ENCODE measurements around the gene DDIT3.
A peak's percentile ranks its signal among the peaks of the same experiment; 100 is the strongest.
"Not testable (repeated sequence)": the region's sequence is repeated elsewhere in the genome, so short reads cannot be mapped to it uniquely, and the experiment has no call there.

DDIT3 gene

DNA sequence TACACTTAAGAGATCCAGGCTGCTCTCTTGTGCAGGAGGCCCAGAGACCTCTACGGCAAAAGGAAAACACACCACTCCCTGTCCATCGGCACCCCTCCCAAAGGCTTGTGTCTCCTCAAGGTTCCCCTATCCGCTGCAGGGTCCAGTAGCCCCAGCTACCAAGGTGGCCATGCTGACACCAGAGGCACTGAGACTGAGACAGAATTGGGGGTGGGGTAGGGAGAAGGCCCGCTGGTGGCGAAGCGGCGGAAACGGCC, 590 bp downstream of the DDIT3 start:
- Histone ChIP-seq H3K4me1 (peaks cover 17% of the 10 kb centered on the region), H3K36me3 (peaks cover 46% of the 10 kb centered on the region), H3K9me3 (no peaks in the 10 kb centered on the region), H3K4me3 (ENCODE audit: low read depth, low read length) (peak overlapping the region; percentile 100), H3K27me3 (no peaks in the 10 kb centered on the region)
- DNase-seq: no peak
- TF ChIP-seq, protein P1, sequence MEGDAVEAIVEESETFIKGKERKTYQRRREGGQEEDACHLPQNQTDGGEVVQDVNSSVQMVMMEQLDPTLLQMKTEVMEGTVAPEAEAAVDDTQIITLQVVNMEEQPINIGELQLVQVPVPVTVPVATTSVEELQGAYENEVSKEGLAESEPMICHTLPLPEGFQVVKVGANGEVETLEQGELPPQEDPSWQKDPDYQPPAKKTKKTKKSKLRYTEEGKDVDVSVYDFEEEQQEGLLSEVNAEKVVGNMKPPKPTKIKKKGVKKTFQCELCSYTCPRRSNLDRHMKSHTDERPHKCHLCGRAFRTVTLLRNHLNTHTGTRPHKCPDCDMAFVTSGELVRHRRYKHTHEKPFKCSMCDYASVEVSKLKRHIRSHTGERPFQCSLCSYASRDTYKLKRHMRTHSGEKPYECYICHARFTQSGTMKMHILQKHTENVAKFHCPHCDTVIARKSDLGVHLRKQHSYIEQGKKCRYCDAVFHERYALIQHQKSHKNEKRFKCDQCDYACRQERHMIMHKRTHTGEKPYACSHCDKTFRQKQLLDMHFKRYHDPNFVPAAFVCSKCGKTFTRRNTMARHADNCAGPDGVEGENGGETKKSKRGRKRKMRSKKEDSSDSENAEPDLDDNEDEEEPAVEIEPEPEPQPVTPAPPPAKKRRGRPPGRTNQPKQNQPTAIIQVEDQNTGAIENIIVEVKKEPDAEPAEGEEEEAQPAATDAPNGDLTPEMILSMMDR (IDR thresholded peaks at IDR 0.05; ENCODE audit: low read depth, low read length): no peak

DNA sequence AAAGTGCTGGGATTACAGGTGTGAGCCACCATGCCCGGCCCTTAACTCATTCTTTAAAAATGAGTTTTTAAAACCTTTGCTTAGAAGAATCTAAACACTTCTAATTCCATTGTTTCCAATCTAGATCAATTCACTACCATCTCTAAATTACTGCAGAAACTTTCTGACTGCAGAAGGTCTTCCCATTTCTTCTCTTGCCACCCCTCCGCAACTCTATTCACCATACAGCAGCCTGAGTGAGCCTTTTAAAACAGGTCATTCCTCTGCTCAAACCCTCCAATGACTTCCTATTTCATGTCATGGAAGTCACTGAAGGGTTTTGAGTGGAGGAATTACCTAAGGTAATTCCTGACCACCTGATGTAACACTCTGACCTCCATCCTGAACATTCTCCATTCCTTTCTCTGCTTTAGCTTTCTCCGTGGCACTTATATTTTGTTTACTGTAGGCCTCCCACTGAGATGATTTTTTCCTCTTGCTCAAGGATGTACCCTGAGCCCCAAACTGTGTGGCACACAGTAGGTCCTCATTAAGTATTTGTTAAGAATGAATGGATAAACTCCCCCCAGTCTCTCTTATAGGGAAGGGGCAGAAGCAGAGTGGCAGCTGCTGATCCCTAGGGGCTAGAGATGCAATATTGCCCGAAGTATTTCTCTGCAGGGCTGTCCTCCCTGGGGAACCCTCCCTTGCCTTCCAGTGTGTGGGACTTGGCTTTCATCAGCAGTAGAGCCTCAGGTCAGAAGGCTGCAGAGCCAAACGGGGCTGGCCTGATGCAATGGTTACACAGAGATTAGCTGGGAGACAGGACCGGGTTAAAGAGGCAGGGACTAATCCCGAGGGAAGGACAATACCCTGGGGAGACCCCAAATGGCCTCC, 1.2 kb downstream of the DDIT3 start:
- TF ChIP-seq, protein P1 (IDR thresholded peaks at IDR 0.05; ENCODE audit: low read depth, low read length): no peak
- peaks cover 17% of the 10 kb centered on the region for H3K4me1 ChIP-seq
- H3K36me3 ChIP-seq: peaks cover 49% of the 10 kb centered on the region
- peak overlapping the region; percentile 100 for H3K4me3 ChIP-seq (ENCODE audit: low read depth, low read length)
- no peaks in the 10 kb centered on the region for H3K27me3 ChIP-seq
- peak; percentile 89 for DNase-seq
- H3K9me3 ChIP-seq: no peaks in the 10 kb centered on the region

DNA sequence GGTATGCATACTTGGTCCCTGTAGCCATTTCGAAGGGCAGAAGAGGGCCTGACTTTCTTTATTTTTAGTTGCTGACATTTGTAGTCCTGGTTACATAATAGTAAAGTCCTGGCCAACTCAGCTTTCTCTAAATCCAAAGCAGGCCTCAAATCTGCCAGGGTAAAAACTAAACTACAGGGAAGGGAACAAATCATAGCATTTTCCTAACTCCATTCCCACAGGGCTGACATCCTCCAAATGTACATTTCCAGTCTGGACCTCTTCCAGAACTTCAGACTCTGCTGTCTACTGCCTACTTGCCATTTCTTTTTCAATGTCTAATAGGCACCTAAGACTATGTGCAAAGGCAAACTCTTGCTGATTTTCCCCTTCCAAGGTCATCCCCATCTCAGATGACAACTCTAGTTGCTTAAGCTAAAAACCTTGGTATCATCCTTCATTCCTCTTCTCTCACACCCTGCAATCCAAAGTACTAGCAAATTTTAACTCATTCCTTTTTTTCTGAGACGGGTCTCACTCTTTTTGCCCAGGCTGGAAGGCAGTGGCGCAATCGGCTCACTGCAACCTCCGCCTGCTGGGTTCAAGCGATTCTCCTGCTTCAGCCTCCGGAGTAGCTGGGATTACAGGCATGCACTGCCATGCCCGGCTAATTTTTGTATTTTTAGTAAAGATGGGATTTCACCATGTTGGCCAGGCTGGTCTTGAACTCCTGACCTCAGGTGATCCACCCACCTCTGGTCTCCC, 2.0 kb downstream of the DDIT3 start:
- no peaks in the 10 kb centered on the region for H3K27me3 ChIP-seq
- no peak for DNase-seq
- peak overlapping the region; percentile 100 for H3K4me3 ChIP-seq (ENCODE audit: low read depth, low read length)
- TF ChIP-seq, protein P1 (IDR thresholded peaks at IDR 0.05; ENCODE audit: low read depth, low read length): no peak
- peaks cover 17% of the 10 kb centered on the region for H3K4me1 ChIP-seq
- H3K9me3 ChIP-seq: no peaks in the 10 kb centered on the region
- peaks cover 55% of the 10 kb centered on the region for H3K36me3 ChIP-seq

DNA sequence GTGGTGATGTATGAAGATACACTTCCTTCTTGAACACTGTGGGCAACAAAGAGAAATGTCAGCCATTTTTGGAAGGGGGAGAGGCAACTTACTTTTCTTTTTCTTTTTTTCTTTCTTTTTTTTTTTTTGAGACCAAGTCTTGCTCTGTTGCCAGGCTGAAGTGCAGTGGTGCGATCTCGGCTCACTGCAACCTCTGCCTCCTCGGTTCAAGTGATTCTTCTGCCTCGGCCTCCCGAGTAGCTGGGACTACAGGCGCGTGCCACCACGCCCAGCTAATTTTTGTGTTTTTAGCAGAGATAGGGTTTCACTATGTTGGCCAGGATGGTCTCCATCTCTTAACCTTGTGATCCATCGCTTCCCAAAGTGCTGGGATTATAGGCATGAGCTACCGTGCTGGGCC, 2.6 kb downstream of the DDIT3 start:
- H3K36me3 ChIP-seq: peaks cover 62% of the 10 kb centered on the region
- DNase-seq; H3K9me3 ChIP-seq; H3K27me3 ChIP-seq; H3K4me3 ChIP-seq (ENCODE audit: low read depth, low read length): not testable (repeated sequence)
- peaks cover 17% of the 10 kb centered on the region for H3K4me1 ChIP-seq

DNA sequence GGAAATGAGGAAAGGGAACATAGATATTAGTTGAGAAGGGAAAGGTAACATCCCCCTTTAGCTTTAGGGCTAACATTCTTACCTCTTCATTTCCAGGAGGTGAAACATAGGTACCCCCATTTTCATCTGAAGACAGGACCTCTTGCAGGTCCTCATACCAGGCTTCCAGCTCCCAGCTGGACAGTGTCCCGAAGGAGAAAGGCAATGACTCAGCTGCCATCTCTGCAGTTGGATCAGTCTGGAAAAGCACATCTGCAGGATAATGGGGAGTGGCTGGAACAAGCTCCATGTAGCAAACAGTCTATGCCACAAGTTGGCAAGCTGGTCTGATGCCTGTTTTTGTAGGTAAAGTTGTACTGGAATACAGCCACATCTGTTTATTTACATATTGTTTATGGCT, 3.1 kb downstream of the DDIT3 start:
- H3K9me3 ChIP-seq: no peaks in the 10 kb centered on the region
- peaks cover 67% of the 10 kb centered on the region for H3K36me3 ChIP-seq
- TF ChIP-seq, protein P1 (IDR thresholded peaks at IDR 0.05; ENCODE audit: low read depth, low read length): no peak
- no peaks in the 10 kb centered on the region for H3K27me3 ChIP-seq
- no peak overlapping the region for H3K4me3 ChIP-seq (ENCODE audit: low read depth, low read length)
- peaks cover 17% of the 10 kb centered on the region for H3K4me1 ChIP-seq
- DNase-seq: peak; percentile 44

DNA sequence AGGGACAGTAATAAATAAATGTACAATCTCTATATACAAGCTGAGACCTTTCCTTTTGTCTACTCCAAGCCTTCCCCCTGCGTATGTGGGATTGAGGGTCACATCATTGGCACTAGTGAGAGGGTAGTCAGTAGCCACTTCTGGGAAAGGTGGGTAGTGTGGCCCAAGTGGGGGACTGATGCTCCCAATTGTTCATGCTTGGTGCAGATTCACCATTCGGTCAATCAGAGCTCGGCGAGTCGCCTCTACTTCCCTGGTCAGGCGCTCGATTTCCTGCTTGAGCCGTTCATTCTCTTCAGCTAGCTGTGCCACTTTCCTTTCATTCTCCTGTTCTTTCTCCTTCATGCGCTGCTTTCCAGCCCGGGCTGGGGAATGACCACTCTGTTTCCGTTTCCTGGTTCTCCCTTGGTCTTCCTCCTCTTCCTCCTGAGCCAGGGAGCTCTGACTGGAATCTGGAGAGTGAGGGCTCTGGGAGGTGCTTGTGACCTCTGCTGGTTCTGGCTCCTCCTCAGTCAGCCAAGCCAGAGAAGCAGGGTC, 3.6 kb downstream of the DDIT3 start:
- H3K9me3 ChIP-seq: no peaks in the 10 kb centered on the region
- H3K27me3 ChIP-seq: no peaks in the 10 kb centered on the region
- H3K4me1 ChIP-seq: peaks cover 12% of the 10 kb centered on the region
- no peak for DNase-seq
- H3K4me3 ChIP-seq (ENCODE audit: low read depth, low read length): no peak overlapping the region
- peaks cover 72% of the 10 kb centered on the region for H3K36me3 ChIP-seq
- TF ChIP-seq, protein P1 (IDR thresholded peaks at IDR 0.05; ENCODE audit: low read depth, low read length): no peak

Data from BE2C (cell line).